Tibial artery (tissue), 4 donors: ENCODE measurements around the gene NHLRC1.

Experiments used
- DNase-seq, 2 donors: peaks; one replicate each; pipeline ENCODE4 v3.0.0-alpha.2; 2019
- H3K27ac ChIP-seq, 2 donors: fragments of 200-600 bp; sonication (generic) in 1 of 2; 1 replicate in 1 of 2; 2 replicates in 1 of 2; pipeline ENCODE4 v1.5.1; 2018 to 2019; ENCODE audit warnings: mild to moderate bottlenecking in 1 of 2
- H3K27me3 ChIP-seq, 2 donors: fragments of 200-600 bp; sonication (generic) in 1 of 2; one replicate each; pipeline versions ENCODE4 v1.5.1 to v1.6.0; 2016 to 2019
- H3K36me3 ChIP-seq, 3 donors: fragments of 200-600 bp; sonication (generic) in 2 of 3; one replicate each; pipeline ENCODE4 v1.5.1; 2016 to 2019; ENCODE audit warnings: mild to moderate bottlenecking in 2 of 3
- H3K4me1 ChIP-seq, 4 donors: fragments of 200-600 bp; sonication (generic) in 2 of 4; 1 replicate in 3 of 4; 2 replicates in 1 of 4; pipeline ENCODE4 v1.5.1; 2016 to 2019
- H3K4me3 ChIP-seq, 2 donors: fragments of 200-600 bp; sonication (generic) in 1 of 2; 1 replicate in 1 of 2; 2 replicates in 1 of 2; pipeline ENCODE4 v1.5.1; 2018 to 2019; ENCODE audit warnings: mild to moderate bottlenecking in 2 of 2
- H3K9me3 ChIP-seq, 3 donors: fragments of 200-600 bp; sonication (generic) in 1 of 3; one replicate each; pipeline ENCODE4 v1.5.1; 2016 to 2019
- intact Hi-C: fragments of 100-400 bp; cut with DNase I; formaldehyde crosslinking; loops from one replicate; pipeline ENCODE4 v1.15.0; 2023; ENCODE audit warnings: low total_unique reads
- TF ChIP-seq, protein P1 (sequence below), 2 experiments: fragments of 200-600 bp in 1 of 2; fragments of 450-650 bp in 1 of 2; IDR thresholded peaks; one replicate each; pipeline ENCODE4 v1.5.1; 2017 to 2019; ENCODE audit warnings: antibody characterized with exemption in 2 of 2, mild to moderate bottlenecking in 1 of 2, moderate library complexity in 1 of 2

NHLRC1 gene

DNA sequence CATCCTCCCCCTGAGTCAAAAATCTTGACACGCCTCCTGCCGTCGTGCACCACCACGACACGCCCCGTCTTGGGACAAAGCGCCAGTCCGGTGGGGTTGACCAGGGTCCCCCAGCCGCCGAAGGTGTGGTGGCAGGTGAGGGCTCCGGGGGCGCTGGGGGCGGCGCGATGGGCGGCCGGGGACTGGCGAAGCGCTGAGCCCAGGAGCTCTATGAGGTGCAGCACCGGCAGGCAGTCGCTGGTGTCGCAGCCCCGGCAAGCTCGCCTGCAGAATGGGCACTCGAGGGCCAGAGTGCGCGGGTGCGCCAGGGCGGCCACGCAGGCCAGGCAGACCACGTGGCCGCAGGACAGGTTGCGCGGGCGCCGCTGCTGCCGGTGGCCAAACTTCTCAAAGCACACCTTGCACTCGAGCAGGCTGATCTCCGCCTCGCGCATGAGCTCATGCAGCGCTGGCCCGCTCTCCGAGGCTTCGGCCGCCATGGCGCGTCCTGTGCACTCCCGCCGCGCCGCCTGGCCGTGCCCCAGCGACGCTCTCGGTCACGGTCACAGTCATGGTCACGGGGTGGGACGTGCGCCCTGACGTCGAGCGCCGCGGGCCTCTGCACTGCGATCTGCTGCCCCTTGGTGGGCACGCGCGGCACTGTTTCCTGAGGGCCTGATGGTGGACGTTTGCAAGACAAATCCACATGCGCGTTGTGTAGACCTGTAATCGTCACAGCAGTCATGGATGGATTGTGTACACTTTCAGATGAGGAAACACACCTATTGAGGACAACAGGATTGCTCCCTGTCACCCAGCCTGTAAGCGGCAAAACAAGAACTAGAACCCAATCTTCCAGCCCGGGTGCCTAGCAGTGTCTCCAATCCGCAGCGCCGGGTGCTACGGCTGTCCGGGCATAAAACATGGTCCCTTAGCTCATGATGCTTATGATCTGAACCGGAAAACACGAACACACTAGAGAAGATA is at the start of gene NHLRC1:
Gene NHLRC1, minus strand, starts transcription at position 550 of the 966 bp plus-strand sequence. Its CDS starts 71 bp downstream, at position 479.
- DNase-seq, result peak; percentile 91 to 94
- H3K9me3 ChIP-seq, result no peaks in the 10 kb centered on the region
- no peaks in the 10 kb centered on the region for H3K27me3 ChIP-seq
- H3K27ac ChIP-seq, result peak within 1 kb of the TSS; percentile 55 to 68
- H3K4me3 ChIP-seq, result peak within 1 kb of the TSS; percentile 58 to 60
- TF ChIP-seq, protein P1, sequence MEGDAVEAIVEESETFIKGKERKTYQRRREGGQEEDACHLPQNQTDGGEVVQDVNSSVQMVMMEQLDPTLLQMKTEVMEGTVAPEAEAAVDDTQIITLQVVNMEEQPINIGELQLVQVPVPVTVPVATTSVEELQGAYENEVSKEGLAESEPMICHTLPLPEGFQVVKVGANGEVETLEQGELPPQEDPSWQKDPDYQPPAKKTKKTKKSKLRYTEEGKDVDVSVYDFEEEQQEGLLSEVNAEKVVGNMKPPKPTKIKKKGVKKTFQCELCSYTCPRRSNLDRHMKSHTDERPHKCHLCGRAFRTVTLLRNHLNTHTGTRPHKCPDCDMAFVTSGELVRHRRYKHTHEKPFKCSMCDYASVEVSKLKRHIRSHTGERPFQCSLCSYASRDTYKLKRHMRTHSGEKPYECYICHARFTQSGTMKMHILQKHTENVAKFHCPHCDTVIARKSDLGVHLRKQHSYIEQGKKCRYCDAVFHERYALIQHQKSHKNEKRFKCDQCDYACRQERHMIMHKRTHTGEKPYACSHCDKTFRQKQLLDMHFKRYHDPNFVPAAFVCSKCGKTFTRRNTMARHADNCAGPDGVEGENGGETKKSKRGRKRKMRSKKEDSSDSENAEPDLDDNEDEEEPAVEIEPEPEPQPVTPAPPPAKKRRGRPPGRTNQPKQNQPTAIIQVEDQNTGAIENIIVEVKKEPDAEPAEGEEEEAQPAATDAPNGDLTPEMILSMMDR (IDR thresholded peaks at IDR 0.05), result peak; percentile 98
- peaks cover 0 to 24% (median 14%) of the 10 kb centered on the region in 4 donors for H3K4me1 ChIP-seq
- no peaks in the 10 kb centered on the region for H3K36me3 ChIP-seq
- intact Hi-C loops, result loop anchor here (5.0 kb wide), 2 partner anchors 135 to 285 kb away; partner anchors contain the start of gene KIF13A

- H3K4me3 ChIP-seq, result no peak overlapping the region
- H3K27me3 ChIP-seq, result no peaks in the 10 kb centered on the region
- TF ChIP-seq, protein P1 (IDR thresholded peaks at IDR 0.05), result no peak
- DNase-seq, result no peak
- H3K27ac ChIP-seq, result no peak overlapping the region
- no peaks in the 10 kb centered on the region for H3K4me1 ChIP-seq
- H3K36me3 ChIP-seq, result peaks cover 23 to 69% (median 59%) of the 10 kb centered on the region in 3 donors
- H3K9me3 ChIP-seq, result no peaks in the 10 kb centered on the region
- intact Hi-C loops, result no loop called here
Observed at GRCh38 chr6:18171871-18172270, 49.4 kb upstream of the NHLRC1 start.

- H3K27me3 ChIP-seq, result no peaks in the 10 kb centered on the region
- no peak for DNase-seq
- TF ChIP-seq, protein P1 (IDR thresholded peaks at IDR 0.05), result no peak
Observed at GRCh38 chr6:18168264-18168663, 45.8 kb upstream of the NHLRC1 start.

GRCh38 chr6:18166312-18167036 is 44.0 kb upstream of the NHLRC1 start:
- no peaks in the 10 kb centered on the region for H3K9me3 ChIP-seq
- no peak overlapping the region for H3K27ac ChIP-seq
- H3K4me3 ChIP-seq, result no peak overlapping the region
- peaks cover 45 to 85% (median 54%) of the 10 kb centered on the region in 3 donors for H3K36me3 ChIP-seq
- H3K4me1 ChIP-seq, result no peaks in the 10 kb centered on the region
- no peaks in the 10 kb centered on the region for H3K27me3 ChIP-seq
- intact Hi-C loops, result no loop called here
- no peak for DNase-seq
- TF ChIP-seq, protein P1 (IDR thresholded peaks at IDR 0.05), result no peak

More at GRCh38 chr6:18168264-18168663, 45.8 kb upstream of the NHLRC1 start:
- Histone ChIP-seq H3K4me3 (no peak overlapping the region), H3K27ac (no peak overlapping the region), H3K4me1 (no peaks in the 10 kb centered on the region), H3K9me3 (no peaks in the 10 kb centered on the region), H3K36me3 (peaks cover 32 to 78% (median 42%) of the 10 kb centered on the region in 3 donors)
- intact Hi-C loops, result no loop called here

DNA sequence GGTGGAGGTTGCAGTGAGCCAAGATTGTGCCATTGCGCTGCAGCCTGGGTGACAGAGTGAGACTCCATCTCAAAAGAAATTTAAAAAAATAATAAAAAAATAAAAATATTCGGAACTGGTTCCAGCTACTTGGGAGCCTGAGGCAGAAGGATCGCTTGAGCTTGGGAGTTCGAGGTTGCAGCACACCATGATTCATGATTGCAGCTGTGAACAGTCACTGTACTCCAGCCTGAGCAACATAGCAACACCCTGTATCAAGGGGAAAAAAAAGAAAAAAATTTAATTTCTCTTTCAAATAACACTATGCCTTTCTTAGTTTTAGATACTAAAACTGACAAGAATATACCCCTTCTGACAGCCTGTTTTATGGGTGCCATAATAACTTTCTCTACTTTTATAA is 43.3 kb upstream of the NHLRC1 start:
- DNase-seq, result no peak
- H3K4me3 ChIP-seq, result no peak overlapping the region
- TF ChIP-seq, protein P1 (IDR thresholded peaks at IDR 0.05), result no peak
- peaks cover 50 to 87% (median 55%) of the 10 kb centered on the region in 3 donors for H3K36me3 ChIP-seq
- H3K27ac ChIP-seq, result no peak overlapping the region
- no peaks in the 10 kb centered on the region for H3K4me1 ChIP-seq
- no peaks in the 10 kb centered on the region for H3K9me3 ChIP-seq
- H3K27me3 ChIP-seq, result no peaks in the 10 kb centered on the region
- intact Hi-C loops, result no loop called here
